ENCODE measurements around the gene GATAD2B.
A peak's percentile ranks its signal among the peaks of the same experiment; 100 is the strongest.

The GATAD2B gene

DNA sequence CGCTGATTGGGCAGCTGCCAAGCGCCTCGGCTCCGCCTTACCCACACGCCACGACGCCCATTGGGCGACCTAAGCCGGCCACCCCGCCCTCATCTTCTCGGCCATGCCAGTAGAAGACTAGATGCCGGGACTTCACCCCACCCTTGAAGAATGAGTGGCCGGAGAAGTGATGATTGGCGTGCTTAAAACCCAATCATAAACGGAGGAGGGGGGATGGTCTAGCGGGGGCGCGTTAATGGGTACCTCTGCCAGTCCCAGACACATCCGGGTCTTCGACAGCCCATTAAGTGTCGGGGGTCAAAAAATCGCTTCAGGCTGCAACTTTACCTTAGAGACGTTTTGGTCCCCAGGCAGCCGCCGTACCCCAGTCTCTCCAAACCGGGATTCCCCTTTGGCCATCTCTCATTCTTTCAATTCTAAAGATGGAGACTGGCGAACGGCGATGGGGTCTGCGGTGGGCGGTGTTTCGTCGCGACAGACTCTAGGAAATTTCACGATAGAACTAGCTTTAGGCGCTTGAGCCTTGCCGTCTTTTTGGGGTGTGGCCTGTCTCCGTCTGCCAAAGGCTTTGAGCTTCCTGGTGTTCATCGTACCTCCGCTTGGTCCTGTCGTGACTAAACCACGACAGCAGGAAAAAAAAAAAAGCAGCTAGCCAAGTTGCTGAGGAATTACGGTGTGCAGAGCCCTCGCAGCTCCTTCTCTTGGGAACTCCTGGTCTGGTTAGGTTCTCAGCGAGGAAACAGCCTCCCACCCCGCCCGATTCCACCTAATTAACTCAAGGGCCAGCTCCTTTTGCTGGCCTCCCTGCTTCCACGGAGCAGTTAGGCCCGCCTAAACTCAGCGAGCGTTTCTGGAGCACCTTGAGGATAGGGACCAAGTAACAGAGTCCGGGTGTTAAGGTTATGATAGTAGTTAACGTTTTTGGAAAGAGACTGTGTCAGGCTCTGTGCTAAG lies at the start of gene GATAD2B:
Gene GATAD2B (minus strand): TSS at position 1 of the 954 bp plus-strand sequence. CDS start 94,625 bp downstream, outside the sequence.
- peak; percentile 100 for DNase-seq (ENCODE audit: low read depth in 2 of 2)

DNA sequence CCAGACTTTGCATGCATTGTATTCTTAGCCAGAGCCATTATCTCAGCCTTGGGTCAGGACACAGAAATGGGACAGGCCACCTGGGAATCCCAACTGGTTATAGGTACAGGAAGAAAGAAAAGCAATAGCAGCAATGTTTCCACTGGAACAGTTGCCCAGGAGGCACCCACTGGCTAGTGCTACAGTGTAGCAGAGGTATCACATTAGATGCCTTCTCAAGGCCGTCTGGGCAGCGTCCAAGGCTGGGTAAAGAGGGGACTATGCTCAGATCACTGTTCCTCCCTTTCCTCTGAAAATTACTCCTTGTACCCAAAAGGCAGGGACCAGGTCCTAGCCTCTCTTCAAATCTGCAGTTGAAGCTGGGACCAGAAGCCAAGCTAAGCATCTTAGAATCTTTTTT lies 47.6 kb upstream of the GATAD2B start:
- DNase-seq (ENCODE audit: low read depth in 2 of 2), result no peak

DNA sequence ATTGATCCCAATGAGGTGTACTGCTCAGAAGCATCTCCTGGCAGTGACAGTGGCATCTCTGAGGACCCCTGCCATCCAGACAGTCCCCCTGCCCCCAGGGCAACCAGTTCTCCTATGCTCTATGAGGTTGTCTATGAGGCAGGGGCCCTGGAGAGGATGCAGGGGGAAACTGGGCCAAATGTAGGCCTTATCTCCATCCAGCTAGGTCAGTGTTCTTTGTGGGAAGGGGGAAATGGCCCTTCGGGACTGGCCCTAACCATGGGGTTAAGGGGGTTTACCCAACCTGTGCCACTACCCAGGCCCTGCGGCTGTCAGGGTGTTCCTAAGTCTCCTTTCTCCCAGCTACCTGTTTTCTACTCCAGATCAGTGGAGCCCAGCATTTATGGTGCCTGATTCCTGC lies 46.2 kb upstream of the GATAD2B start:
- no peak for DNase-seq (ENCODE audit: low read depth in 2 of 2)

DNA sequence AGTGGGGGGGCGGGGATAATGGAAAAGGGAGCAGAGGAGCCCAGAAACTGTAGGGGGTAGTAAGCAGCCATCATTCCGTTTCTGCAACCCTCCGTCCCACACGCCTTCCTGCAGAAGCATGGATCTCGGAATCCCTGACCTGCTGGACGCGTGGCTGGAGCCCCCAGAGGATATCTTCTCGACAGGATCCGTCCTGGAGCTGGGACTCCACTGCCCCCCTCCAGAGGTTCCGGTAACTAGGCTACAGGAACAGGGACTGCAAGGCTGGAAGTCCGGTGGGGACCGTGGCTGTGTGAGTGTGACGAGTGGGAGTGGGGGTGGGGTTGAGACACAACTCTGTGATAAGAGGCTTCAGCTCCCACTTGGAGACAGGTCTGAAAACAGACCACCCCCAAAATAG lies 45.6 kb upstream of the GATAD2B start:
- DNase-seq (ENCODE audit: low read depth in 2 of 2), result no peak

DNA sequence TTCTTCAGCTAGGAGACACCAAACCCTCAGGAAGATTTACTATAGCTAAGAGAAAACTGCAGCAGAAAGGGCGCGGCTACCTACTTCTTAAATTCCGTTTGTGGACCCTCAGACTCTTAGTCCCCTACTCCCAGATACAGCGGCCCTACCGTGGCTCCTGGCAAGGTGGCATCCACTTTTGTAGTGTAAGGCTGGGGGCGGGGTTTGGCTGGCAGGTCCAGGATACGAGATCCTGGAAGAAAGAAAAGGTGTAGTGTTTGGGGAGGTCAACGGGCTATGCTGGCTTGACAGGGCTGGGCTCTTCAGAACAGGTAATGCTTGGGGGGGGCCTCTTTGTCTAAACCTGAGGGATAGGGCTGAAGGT lies 45.2 kb upstream of the GATAD2B start:
- DNase-seq (ENCODE audit: low read depth in 2 of 2), result no peak

DNA sequence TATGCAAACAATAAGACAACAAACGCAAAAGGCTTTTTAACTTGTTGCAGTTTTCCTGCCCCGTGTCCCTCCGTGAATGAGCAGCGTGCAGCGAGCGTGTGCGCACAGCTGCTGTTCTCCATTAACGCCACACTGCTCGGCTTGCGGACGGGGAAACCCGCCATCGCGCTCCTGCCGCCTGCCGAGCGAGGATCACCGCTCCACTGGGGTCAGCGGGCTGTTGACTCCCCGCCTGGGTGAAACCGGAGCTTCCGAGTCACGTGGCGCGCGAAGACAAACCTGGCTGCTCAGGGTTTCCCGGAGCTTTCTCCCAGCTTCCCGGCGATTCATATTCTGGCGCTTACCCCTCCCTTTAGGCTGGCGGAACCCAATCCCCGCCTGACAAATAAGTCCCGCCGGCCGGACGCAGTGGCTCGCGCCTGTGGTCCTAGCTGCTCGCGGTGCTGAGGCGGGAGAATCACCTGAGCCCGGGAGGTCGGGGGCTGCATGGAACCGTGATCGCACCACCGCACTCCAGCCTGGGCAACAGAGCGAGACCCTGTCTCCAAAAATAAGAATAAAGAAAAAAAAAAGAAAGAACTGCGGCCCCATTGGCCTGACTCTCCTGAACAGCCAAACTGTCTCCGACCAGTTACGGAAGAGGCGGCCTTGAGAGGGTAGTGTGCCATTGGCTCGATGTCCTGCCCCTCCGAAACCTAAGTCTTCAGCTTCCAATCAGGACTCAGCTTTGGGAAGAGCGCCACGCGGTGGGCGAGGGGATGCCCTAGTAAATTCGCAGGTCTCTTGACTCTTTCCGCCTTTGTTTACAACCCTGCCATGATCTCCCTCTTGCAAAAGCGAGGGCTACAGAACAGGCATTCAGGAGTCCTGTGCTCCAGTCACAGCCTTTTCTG lies 44.6 kb upstream of the GATAD2B start, which contains the start of gene CREB3L4:
Gene CREB3L4 (plus strand): TSS at position 796 of the 893 bp plus-strand sequence. CDS start 624 bp downstream, outside the sequence.
- DNase-seq (ENCODE audit: low read depth in 2 of 2), result peak; percentile 92 to 93

DNA sequence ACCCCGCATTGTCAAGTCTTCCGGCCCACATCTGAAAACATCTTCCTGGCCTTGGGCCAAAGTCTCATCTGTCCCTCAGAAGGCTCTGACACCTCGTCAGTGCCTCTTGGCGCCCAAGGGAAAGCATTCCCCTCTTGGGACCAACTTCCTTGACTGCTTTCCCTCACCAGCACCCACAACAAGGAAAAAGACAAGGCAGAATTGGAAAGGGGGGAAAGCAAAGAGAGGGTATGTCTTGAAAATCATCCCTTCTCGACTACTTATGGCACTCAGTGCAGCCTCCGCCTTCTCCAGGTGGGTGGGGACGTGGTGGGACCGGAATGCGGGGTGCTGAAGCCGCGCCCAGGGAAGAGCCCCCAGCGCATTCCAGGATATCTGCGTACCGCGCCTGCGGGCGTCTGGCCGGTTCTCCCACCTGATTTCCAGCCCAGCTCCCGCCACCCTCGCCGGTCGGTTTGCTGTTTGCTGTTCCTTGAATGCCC lies 41.1 kb upstream of the GATAD2B start:
- DNase-seq (ENCODE audit: low read depth in 2 of 2), result no peak

DNA sequence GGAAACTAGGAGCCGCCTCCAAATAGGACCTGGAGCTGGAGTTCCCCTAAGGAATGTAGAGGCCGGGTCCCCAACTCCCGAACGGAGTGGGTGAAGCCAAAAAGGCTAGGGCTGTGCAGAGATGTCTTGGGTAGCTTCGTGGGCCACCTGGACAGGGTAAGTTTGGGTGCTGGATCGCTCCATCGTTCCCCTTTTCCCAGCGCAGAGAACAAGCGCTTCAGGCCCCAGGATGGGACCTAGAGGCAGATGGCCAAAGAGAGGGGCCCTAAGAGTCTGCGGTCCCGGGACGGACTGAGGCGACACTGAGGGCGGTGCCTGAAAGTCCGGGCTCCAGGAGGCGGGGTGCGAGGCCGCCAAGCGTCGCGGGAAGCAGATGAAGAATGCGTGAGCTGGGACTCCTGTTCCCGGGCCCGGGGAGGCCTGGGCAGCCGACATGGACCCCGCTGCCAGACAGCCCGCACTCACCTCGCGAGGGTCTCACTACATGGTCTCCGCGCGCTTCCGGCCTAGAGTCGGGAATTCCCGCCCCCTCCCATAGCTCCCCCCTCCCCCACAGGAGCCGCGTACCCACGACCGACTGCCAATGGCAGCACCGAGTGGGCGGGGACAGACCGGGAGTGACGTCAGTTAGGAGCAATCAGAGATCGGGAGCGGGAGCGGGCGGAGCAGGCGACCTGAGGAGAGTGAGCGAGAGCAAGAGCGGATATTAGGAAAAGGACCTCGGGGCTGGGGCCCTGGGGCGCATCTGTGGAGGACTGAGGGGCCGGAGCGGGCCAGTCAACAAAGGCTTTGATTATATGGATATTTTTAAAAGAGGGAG lies 40.5 kb upstream of the GATAD2B start, which contains the start of gene SLC39A1:
Gene SLC39A1 (minus strand): TSS at position 508 of the 820 bp plus-strand sequence. CDS start 822 bp downstream, outside the sequence.
- peak; percentile 85 to 86 for DNase-seq (ENCODE audit: low read depth in 2 of 2)

DNA sequence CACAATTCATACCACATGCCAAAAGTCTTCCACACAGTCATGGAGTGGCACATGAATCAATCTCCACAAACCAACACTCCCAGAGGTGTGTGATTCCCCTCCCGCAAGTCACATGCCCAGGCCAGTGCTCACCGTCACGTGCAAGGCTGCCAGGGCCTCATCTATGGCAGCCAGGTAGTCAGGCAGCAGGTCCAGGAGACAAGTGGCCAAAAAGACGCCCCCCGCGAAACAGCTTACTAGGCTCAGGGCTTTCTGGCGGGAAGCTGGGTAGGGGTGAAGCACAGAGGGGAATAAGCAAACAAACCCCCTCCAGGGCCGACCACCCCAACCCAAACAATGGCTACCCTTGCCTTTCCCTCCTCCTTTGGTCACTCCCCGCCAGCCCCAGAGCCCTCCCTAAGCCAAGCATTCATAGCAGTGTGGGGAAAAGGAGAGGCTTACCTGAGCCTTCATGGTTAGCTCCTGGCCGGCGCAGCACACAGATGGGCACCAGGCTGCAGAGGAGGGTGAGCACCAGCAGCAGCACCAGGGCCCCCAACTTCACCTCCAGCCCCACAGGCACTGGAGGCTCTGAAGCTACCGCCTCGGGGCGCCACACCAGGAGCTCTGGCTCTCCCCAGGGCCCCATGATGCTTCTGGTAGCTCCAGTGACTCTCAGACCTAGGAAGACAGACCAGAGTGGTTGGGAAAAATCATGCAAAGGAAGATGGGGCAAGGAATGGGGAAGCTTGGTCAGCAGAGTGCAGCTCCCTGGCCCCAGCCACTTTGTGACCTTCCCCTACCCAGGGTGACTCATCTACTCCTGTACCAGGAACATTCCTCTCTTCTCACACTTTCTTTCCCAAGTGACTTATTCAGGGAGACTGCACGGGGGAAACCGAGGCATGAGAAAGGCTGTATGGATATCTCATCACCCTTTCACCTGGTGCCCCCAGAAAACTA lies 39.6 kb upstream of the GATAD2B start:
- no peak for DNase-seq (ENCODE audit: low read depth in 2 of 2)

DNA sequence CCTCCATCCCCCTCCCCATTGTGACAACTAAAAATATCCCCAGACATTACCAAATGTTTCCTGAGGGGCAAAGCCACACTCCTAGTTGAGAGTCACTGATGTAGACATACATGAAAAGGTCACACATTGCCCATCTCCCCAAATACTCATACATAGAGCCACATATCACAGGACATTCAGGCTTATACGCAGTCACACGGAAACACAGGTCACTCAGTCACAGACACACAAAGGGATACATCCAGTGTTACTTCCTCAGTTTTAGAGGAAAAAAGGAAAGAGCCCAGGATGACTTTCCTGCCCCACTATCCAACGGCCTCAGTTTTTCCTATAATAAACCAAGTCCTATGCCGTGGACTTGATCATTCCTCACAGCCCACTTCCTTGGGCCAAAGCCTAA lies 38.6 kb upstream of the GATAD2B start:
- no peak for DNase-seq (ENCODE audit: low read depth in 2 of 2)

DNA sequence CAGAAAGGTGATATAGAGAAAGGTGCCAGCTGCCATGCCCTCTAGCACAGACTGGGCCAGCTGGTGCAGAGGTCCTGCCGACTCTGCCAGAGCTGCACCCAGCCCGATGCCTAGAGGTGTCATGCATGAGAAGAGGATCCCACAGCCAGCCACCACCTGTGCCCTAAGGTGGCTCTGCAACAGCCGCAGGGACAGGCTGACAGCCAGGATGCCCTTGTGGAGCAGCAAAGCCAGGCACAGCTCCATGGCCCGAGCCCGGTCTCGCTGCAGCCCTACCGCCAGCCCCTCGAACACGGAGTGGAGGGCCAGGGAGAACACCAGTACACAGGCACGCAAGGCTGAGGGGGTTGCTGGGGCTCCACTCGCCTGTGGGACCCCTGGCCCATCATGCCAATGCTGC lies 37.4 kb upstream of the GATAD2B start:
- no peak for DNase-seq (ENCODE audit: low read depth in 2 of 2)

DNA sequence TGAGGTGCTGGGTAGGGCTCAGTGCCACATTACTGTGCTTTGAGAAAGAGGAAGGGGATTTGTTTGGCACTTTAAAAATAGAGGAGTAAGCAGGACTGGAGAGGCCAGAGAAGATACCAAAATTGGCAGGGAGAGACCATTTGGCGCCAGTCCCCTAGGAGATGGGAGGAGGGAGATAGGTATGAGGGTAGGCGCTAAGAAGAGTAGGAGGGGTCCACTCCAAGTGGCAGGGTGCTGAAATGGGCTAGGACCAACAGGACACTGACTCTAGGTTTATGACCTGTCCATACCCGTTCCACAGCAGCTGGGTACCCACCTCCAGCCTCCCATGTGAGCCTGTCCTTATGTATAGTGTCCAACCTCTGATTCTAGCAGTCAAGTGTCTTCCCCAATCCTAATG lies 36.7 kb upstream of the GATAD2B start:
- DNase-seq (ENCODE audit: low read depth in 2 of 2), result no peak

DNA sequence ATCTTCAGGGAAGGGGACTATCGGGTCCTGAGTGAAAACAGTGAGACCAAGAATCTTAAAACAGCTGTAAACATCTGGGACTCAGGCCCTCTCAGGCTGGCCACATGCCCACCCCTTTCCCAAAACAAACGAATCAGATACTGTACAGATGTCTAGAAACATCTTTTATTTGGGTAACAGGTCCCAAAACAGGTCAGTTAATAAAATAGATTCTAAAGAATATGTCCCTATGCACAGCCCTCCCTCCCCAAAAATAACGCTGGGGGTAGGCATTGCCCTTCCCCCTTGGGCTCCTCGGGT lies 36.1 kb upstream of the GATAD2B start:
- DNase-seq (ENCODE audit: low read depth in 2 of 2), result no peak

DNA sequence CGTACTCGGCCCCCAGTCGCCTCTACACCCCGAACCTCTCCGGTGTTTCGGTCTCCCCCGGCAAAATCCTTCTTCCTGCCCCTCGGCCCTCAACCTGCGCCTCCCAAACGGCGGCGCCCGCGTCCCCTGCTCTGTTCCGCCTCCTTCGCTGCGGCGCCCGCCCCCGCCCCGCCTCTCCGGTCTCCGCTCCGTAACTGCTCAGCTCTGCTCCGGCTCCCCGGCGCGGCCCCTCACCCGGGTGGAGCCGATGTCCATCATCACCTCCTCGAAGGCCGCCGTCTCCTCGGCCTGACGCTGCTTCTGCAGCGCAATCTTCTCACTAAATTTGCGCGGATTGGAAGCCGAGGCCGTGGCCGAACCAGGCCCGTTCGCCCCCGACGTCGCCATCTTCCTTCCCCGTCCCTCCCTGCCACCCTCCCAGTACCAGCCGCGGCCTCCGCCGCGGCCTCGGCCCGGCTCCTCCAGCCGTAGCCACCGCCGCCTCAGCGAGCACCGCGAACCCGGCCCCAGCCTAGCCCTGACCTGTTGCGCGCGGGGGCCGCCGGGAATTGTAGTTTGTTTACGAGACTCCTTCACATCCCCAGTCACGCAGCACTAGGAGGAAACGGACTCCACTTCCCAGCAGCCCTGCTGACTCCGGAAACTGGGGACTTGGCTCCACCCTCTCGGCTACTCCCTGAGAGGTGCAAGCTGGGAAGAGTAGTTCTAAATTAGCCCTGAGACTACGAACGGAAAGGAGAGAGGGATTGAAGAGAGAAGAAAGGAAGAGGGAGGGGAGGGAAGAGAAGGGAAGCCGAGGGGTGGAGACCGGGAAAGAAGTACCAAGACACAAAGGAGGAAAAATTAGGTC lies 35.6 kb upstream of the GATAD2B start, which contains the start of gene CRTC2:
Gene CRTC2 (minus strand): TSS at position 502 of the 850 bp plus-strand sequence. CDS start 115 bp downstream, at position 387.
- DNase-seq (ENCODE audit: low read depth in 2 of 2), result peak; percentile 93

DNA sequence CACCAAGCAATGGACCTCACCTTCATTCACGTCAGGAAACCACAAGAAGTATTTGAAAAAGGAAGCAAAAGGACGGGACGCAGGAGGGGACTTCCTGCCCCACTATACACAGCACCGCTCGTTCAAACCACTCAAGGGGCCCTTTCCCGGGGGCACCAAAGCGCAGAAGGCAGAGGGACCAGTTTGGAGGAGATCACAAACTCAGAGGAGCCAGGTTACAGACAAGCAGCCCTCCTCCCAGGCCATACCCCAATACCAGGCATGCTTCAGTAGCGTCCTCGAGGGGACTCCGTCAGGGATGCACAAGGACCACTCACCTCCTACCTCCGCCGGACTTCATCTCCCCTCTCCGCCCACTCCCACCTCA lies 35.0 kb upstream of the GATAD2B start:
- DNase-seq (ENCODE audit: low read depth in 2 of 2), result no peak

DNA sequence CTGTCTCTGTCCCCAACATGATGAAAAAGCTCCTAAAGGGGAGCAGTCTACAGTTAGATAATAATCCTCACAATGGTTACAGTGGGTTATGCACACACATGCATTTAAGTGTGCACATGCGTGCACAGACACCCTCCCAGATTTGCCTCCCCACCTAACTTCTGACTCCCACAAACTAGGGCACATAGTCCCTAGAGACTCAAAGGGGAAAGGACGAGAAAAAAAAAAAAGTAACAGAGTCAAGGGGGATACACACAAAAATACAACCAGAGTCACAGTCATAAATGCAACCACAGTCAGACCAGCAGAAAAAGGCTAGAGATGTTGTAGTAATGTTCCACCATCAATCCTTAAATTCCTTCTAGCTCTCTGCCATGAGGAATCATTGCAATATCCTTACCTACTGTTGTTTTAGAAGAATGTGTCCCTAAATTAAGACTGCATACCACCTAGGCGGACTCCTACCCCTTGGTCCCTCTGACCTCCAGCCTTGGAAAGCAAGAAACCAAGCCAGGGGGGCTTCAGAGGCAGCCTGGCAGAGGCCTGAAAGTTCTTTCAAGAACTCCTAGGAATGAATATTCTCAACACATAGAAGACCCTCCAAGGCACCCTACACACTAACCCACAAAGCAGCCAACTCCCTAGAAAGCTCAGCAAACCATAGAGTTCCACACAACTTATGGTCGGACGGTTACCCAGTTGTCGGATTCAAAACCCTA lies 34.4 kb upstream of the GATAD2B start:
- DNase-seq (ENCODE audit: low read depth in 2 of 2), result no peak

DNA sequence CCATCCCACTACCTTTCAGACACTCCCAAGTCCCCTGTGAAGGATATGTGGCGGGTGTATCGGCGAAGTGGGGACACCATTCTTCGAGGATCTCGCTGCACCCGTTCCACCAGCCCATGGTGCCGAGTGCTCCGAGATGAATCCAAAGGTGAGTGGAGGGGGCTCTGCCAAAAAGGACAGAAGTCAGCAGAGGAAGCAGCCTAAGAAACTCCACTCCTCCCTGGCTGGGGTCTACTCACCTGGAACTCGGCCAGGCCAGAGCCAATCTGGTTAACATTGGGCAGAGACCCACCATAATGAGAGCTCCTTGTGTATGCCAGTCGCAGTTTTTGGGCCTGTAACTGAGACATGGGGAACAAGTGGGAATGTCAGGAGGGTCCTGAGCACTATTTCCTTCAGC lies 32.1 kb upstream of the GATAD2B start:
- no peak for DNase-seq (ENCODE audit: low read depth in 2 of 2)

DNA sequence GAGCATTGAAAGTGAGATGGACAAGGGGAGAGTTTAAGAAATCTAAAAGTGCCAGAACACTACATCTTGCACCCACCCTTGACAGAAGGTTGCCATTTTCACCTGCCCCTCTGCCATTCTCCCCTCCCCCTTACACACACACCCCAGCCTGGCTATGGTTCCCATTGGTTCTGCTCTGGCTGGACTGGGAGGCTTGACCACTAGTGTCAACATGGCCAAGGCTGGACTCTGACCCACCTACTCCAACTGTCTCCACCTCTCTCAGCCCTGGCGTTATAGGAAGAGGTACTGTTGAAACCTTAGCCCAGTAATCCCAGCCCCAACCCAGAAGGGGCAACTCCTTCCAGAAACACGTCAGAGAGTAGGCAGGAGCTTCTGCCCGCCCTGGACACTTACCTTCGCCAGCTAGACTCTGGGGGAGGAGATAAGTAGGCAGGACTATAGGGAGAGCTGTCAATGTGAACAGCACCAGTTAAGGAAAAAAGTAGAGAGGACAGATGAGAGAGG lies 31.1 kb upstream of the GATAD2B start:
- no peak for DNase-seq (ENCODE audit: low read depth in 2 of 2)

All from fibroblast of skin of left biceps (primary cell).